ENCODE results near the gene SERINC5. TPM values are rescaled to one million over a fixed set of nuclear protein-coding genes. Genes with fewer than 3 reads are reported as not detected.

The SERINC5 gene
- total RNA-seq, 2 experiments from 2014 or later = 32.4 to 33.1 TPM

DNA sequence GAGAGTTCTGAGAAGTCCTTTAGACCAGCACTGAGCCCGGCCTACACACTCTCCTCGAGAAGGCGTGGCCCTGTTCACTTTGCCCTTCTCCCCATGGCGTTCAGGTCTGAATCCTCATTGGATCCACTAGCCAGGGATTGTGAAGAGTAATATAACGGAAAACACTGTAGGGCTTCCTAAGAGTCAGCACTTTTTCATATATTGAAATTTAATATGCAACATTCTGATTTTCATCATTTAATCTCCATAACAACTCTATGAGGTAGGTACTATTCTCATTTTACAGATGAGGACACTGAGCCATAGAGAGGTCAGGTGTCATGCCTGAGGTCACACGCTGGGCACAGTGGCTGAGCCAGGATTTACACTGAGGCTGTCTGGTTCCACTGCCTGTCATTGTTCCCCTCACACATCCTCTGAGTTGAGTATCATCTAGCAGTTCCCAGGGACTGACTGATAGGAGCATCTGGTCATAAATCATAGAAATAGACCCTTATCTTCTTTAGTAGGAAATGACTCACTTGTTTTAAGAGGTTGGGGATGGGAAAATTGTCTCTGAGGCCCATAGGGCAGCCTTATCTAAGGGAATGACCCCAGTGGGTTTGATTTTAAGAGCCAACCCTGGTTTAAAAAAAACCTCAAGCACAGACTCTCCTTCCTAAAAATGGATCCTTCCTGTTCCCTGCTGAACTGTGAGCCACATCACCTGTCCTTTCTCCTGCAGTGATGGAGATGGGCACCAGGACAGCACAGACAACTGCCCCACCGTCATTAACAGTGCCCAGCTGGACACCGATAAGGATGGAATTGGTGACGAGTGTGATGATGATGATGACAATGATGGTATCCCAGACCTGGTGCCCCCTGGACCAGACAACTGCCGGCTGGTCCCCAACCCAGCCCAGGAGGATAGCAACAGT lies 179.5 kb downstream of the SERINC5 start:
- ATAC-seq = no peak
- Mint-ChIP-seq H3K36me3 (ENCODE audit: low read depth) (no peaks in the 10 kb centered on the region), H3K27ac (no peak overlapping the region), H3K4me1 (ENCODE audit: low read depth) (no peaks in the 10 kb centered on the region), H3K27me3 (no peaks in the 10 kb centered on the region), H3K4me3 (no peak overlapping the region), H3K9me3 (no peaks in the 10 kb centered on the region)
- CTCF ChIA-PET = no interaction called here
- TF ChIP-seq, protein P1, sequence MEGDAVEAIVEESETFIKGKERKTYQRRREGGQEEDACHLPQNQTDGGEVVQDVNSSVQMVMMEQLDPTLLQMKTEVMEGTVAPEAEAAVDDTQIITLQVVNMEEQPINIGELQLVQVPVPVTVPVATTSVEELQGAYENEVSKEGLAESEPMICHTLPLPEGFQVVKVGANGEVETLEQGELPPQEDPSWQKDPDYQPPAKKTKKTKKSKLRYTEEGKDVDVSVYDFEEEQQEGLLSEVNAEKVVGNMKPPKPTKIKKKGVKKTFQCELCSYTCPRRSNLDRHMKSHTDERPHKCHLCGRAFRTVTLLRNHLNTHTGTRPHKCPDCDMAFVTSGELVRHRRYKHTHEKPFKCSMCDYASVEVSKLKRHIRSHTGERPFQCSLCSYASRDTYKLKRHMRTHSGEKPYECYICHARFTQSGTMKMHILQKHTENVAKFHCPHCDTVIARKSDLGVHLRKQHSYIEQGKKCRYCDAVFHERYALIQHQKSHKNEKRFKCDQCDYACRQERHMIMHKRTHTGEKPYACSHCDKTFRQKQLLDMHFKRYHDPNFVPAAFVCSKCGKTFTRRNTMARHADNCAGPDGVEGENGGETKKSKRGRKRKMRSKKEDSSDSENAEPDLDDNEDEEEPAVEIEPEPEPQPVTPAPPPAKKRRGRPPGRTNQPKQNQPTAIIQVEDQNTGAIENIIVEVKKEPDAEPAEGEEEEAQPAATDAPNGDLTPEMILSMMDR (IDR thresholded peaks at IDR 0.05) = no peak
- no peak for DNase-seq
- POLR2A ChIA-PET = interaction anchor here (1.1 kb wide), 1 partner anchor 137 kb away, joined by 3 read pairs; no protein-coding TSS in a partner anchor
- intact Hi-C loops (cut with micrococcal nuclease) = no loop called here

DNA sequence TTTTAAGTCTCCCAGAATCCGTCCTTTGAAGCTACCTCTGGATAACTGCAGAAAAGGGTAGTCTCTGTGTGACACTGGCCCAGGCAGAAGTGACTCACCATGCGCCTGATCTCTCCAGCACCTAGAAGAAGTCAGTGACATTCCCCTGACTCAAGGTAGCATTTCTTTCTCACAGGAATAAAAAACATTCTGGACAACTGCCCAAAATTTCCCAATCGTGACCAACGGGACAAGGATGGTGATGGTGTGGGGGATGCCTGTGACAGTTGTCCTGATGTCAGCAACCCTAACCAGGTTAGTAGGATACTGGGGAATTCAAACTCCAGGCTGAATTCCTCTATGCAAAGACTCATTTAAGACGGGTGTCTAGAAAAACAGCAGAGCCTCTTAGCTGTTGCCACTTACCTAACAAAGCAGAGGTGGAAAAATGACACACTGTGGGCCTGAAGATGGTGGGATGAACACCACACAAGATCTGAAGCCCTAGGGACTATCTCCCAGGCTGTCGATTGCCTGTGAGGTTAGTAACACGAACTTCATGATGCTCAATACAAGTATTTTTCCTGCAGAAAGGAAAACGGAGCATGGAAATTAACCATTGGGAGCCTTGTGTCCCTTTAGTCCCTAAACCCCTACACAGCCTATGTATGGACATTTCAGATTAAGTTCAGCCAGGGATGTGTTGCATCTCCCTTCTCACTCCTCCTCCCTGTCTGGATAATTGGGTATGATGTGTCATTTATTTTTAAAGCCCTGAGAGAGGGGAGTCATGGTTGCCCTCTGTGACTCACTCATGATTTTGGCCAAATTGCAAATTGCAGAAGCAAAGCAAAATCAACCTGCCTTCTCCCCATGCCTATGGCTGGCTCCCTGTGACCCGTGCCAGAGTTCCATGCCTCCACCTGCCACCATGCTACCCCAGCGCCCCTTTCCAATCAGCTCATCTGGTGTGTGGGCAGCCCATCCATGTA lies 183.5 kb downstream of the SERINC5 start:
- Mint-ChIP-seq H3K9me3 (no peaks in the 10 kb centered on the region), H3K27ac (no peak overlapping the region), H3K4me1 (ENCODE audit: low read depth) (peaks cover 4% of the 10 kb centered on the region), H3K4me3 (no peak overlapping the region), H3K27me3 (no peaks in the 10 kb centered on the region), H3K36me3 (ENCODE audit: low read depth) (no peaks in the 10 kb centered on the region)
- TF ChIP-seq, protein P1 (IDR thresholded peaks at IDR 0.05) = no peak
- DNase-seq (no peak), ATAC-seq (no peak)
- POLR2A ChIA-PET = interaction anchor here (0.5 kb wide), 1 partner anchor 1115 kb away, joined by 3 read pairs; no protein-coding TSS in a partner anchor
- CTCF ChIA-PET = interaction anchor here (0.6 to 1.1 kb wide), 2 partner anchors 11 to 65 kb away, joined by 3 to 5 read pairs; no protein-coding TSS in a partner anchor
- intact Hi-C loops (cut with micrococcal nuclease) = no loop called here

DNA sequence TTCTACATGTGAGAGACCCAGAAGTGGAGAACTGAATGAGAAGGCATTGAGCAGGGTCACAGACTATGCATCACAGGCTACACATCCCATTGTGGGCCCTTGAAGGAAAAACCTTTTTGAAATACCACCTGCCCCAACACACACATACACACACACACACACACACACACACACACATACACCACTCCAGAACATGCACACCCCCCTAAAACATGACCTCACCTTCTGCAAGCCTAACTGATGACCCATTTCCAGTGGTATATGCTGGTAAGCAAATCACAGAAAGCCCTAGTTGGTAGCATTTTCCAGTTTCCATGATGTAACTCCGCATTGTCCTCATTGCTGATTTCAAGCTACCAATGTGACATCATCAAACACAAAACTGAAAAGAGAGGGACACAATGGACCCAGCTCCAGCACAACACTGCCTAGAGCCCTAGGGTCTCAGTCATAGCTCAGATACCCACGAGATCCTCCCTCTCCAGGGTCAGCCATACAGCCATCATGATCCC lies 184.3 kb downstream of the SERINC5 start:
- Mint-ChIP-seq H3K4me3 (no peak overlapping the region), H3K4me1 (ENCODE audit: low read depth) (peaks cover 4% of the 10 kb centered on the region), H3K36me3 (ENCODE audit: low read depth) (no peaks in the 10 kb centered on the region), H3K9me3 (no peaks in the 10 kb centered on the region), H3K27ac (no peak overlapping the region), H3K27me3 (no peaks in the 10 kb centered on the region)
- no peak for DNase-seq
- TF ChIP-seq, protein P1 (IDR thresholded peaks at IDR 0.05) = no peak
- intact Hi-C loops (cut with micrococcal nuclease) = no loop called here
- ATAC-seq = peak; percentile 24
- CTCF ChIA-PET = interaction anchor here (0.6 to 0.9 kb wide), 2 partner anchors 12 to 65 kb away, joined by 3 to 5 read pairs; no protein-coding TSS in a partner anchor
- POLR2A ChIA-PET = interaction anchor here (0.5 kb wide), 1 partner anchor 1116 kb away, joined by 3 read pairs; no protein-coding TSS in a partner anchor

DNA sequence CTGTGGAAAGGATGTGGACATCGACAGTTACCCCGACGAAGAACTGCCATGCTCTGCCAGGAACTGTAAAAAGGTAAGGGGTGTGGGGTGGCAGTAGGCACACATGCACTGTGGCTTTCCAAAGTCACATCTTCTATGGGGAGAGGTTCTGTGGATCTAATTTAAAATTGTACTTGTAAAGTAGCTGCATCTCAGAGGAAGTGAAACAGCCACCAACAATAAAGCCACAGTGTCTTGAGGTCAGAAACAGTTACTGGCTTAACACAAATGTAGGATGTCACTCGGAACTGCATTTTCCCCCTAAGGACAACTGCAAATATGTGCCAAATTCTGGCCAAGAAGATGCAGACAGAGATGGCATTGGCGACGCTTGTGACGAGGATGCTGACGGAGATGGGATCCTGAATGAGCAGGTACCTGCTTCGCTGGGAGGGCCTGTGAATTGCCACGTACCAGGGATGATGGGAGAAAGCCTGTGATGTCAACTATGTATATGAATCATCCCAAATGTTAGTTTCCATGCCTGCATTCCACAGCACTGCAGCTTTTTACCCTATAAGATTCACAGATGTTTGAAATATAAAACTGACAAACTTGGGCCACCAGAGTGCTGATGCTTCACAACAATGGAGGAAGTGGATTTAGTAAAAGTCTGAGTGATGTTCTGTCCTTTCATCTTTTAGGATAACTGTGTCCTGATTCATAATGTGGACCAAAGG lies 185.4 kb downstream of the SERINC5 start:
- CTCF ChIA-PET = no interaction called here
- H3K9me3 Mint-ChIP-seq = no peaks in the 10 kb centered on the region
- TF ChIP-seq, protein P1 (IDR thresholded peaks at IDR 0.05) = no peak
- peak overlapping the region; percentile 21 for H3K27ac Mint-ChIP-seq
- H3K36me3 Mint-ChIP-seq (ENCODE audit: low read depth) = no peaks in the 10 kb centered on the region
- H3K4me3 Mint-ChIP-seq = no peak overlapping the region
- POLR2A ChIA-PET = no interaction called here
- intact Hi-C loops (cut with micrococcal nuclease) = no loop called here
- no peaks in the 10 kb centered on the region for H3K27me3 Mint-ChIP-seq
- peaks cover 4% of the 10 kb centered on the region for H3K4me1 Mint-ChIP-seq (ENCODE audit: low read depth)
- ATAC-seq (no peak), DNase-seq (no peak)

All from activated CD8-positive, alpha-beta T cell treated with anti-CD3 and anti-CD28 coated beads for 36 hours (primary cell).